A549 (cell line): ENCODE data around the gene TYRP1. TPM values are rescaled to one million over a fixed set of nuclear protein-coding genes. Genes with fewer than 3 reads are reported as not detected.
"Not testable (repeated sequence)": the region's sequence is repeated elsewhere in the genome, so short reads cannot be mapped to it uniquely, and the experiment has no call there.

Source experiments
- ATAC-seq, 2 experiments: fragments of 200-7000 bp in 1 of 2; fragments of >200 bp in 1 of 2; cut with Nextera tagmentation in 1 of 2; cut with Tn5 transposase in 1 of 2; 3 replicates each; pipeline versions ENCODE4 v1.8.0 to v1.9.1; 2018 to 2020; ENCODE audit warnings: mild to moderate bottlenecking in 1 of 2, moderate library complexity in 1 of 2
- CTCF ChIA-PET: fragments of 300-600 bp; sonication (Branson Sonifier 250); formaldehyde crosslinking; extraction: SDS; loops from one replicate; lab custom pipeline; 2021; ENCODE audit warnings: antibody characterized with exemption, inconsistent platforms; lab: Yijun Ruan, JAX
- POLR2A ChIA-PET: fragments of 350-600 bp; formaldehyde crosslinking; extraction: SDS; loops from one replicate; lab custom pipeline; 2021; ENCODE audit warnings: antibody characterized with exemption, inconsistent platforms; lab: Yijun Ruan, JAX
- DNase-seq, 2 experiments: peaks; one replicate each; pipeline versions ENCODE4 v3.0.0 to v3.0.0-alpha.2; 2011 to 2016; ENCODE audit warnings: low read depth in 1 of 2, low spot score in 1 of 2
- FAIRE-seq: peaks from 2 replicates; lab custom pipeline; 2011; peaks lifted over from hg19 to GRCh38; lab: Jason Lieb, UNC
- H3K27ac ChIP-seq, 2 experiments: fragments of >200 bp; sonication (Bioruptor Twin); formaldehyde crosslinking; 3 replicates each; pipeline ENCODE4 v1.5.1; 2016 to 2017
- H3K4me1 ChIP-seq: fragments of >200 bp; sonication (Bioruptor Twin); formaldehyde crosslinking; 3 replicates; pipeline ENCODE4 v1.6.1; 2016
- H3K4me2 ChIP-seq: fragments of >200 bp; sonication (Bioruptor Twin); formaldehyde crosslinking; 3 replicates; pipeline ENCODE4 v1.6.1; 2016
- H3K4me3 ChIP-seq: fragments of >200 bp; sonication (Bioruptor Twin); formaldehyde crosslinking; 3 replicates; pipeline ENCODE4 v1.5.1; 2016
- H3K9me3 ChIP-seq: fragments of >200 bp; sonication (Bioruptor Twin); formaldehyde crosslinking; 3 replicates; pipeline ENCODE4 v1.6.1; 2016
- CBX8 ChIP-seq: fragments of 200-600 bp; sonication (generic); IDR thresholded peaks from 2 replicates; pipeline ENCODE4 v1.6.1; 2016
- CEBPB ChIP-seq, 2 experiments: fragments of >200 bp in 1 of 2; sonication (Bioruptor Twin) in 1 of 2; formaldehyde crosslinking in 1 of 2; IDR thresholded peaks; 2 replicates each; pipeline ENCODE4 v1.6.1; 2012 to 2016
- CHD4 ChIP-seq: fragments of 200-600 bp; sonication (generic); IDR thresholded peaks from 2 replicates; pipeline ENCODE4 v1.6.1; 2016; ENCODE audit warnings: antibody characterized with exemption, mild to moderate bottlenecking, borderline replicate concordance
- EHF ChIP-seq: fragments of 250-450 bp; sonication (Bioruptor Pico); IDR thresholded peaks from 2 replicates; pipeline ENCODE4 v1.5.0; 2020; ENCODE audit warnings: mild to moderate bottlenecking
- EP300 ChIP-seq, 2 experiments: fragments of >200 bp; sonication (Bioruptor Twin); formaldehyde crosslinking; IDR thresholded peaks; 2 replicates in 1 of 2; 3 replicates in 1 of 2; pipeline ENCODE4 v1.6.1; 2016 to 2017
- HEYL ChIP-seq: fragments of 250-450 bp; sonication (Bioruptor Pico); IDR thresholded peaks from 2 replicates; pipeline ENCODE4 v1.8.0; 2021; ENCODE audit warnings: mild to moderate bottlenecking, moderate library complexity
- HOXB13 ChIP-seq: fragments of 250-450 bp; sonication (Bioruptor Pico); IDR thresholded peaks from 2 replicates; pipeline ENCODE4 v1.5.0; 2020; ENCODE audit warnings: low read depth, mild to moderate bottlenecking, moderate library complexity
- KDM1A ChIP-seq: fragments of 200-600 bp; sonication (generic); IDR thresholded peaks from 2 replicates; pipeline ENCODE4 v1.6.1; 2016; ENCODE audit warnings: low read depth, mild to moderate bottlenecking
- KDM5A ChIP-seq: fragments of 200-600 bp; sonication (generic); IDR thresholded peaks from 2 replicates; pipeline ENCODE4 v1.6.1; 2016; ENCODE audit warnings: antibody characterized with exemption, mild to moderate bottlenecking
- MAFK ChIP-seq: fragments of 450-650 bp; IDR thresholded peaks from 2 replicates; pipeline ENCODE4 v1.6.1; 2014; ENCODE audit not compliant: partially characterized antibody
- PHF8 ChIP-seq: fragments of 200-600 bp; sonication (generic); IDR thresholded peaks from 2 replicates; pipeline ENCODE4 v1.6.1; 2016; ENCODE audit warnings: low read depth, mild to moderate bottlenecking, antibody characterized with exemption, moderate library complexity, borderline replicate concordance
- RCOR1 ChIP-seq: fragments of 150-350 bp; IDR thresholded peaks from 2 replicates; pipeline ENCODE4 v1.6.1; 2014; ENCODE audit warnings: antibody characterized with exemption, low read length, low read depth
- REST ChIP-seq: fragments of 200-600 bp; sonication (generic); IDR thresholded peaks from 2 replicates; pipeline ENCODE4 v1.6.1; 2016; ENCODE audit warnings: antibody characterized with exemption, mild to moderate bottlenecking, moderate library complexity
- WGBS: methylation state at CpG from one replicate; pipeline ENCODE4 v1.1.6; 2017; ENCODE audit errors: missing lambda C conversion rate; 5-methylcytosine and 5-hydroxymethylcytosine counted together
- polyA plus RNA-seq, 4 experiments: library from polyadenylated mRNA; depleted of rRNA in 3 of 4; stranded (reverse); fragments of >200 nt; fragmentation: RNase III in 1 of 4; extraction: RNeasy Plus Mini Kit Qiagen cat#74134 plus additional on column Dnase treatment in 1 of 4; gene quantifications; 2 replicates in 3 of 4; 3 replicates in 1 of 4; pipeline ENCODE4 v1.2.3, GENCODE V29; 2011 to 2017
- TF ChIP-seq, protein P1 (sequence below): fragments of >200 bp; sonication (Bioruptor Twin); formaldehyde crosslinking; IDR thresholded peaks from 3 replicates; pipeline ENCODE4 v1.6.1; 2016
- TF ChIP-seq, protein P2 (sequence below): fragments of 250-450 bp; sonication (Bioruptor Pico); IDR thresholded peaks from 2 replicates; pipeline ENCODE4 v1.5.0; 2021; ENCODE audit warnings: mild to moderate bottlenecking, moderate library complexity, borderline replicate concordance
- TF ChIP-seq, protein P3 (sequence below): fragments of 150-350 bp; IDR thresholded peaks from 2 replicates; pipeline ENCODE4 v1.6.1; 2014; ENCODE audit warnings: low read depth, mild to moderate bottlenecking, low read length
- TF ChIP-seq, protein P4 (sequence below): IDR thresholded peaks from 2 replicates; pipeline ENCODE4 v1.6.1; 2012; ENCODE audit warnings: low read depth, borderline replicate concordance

Gene TYRP1
- polyA plus RNA-seq, 2 of the 4 experiments (the other 2 are of a cell fraction) = 0.12 TPM

GRCh38 chr9:12667892-12668291, 25.3 kb upstream of the TYRP1 start (continued):
- TF ChIP-seq, protein P1, sequence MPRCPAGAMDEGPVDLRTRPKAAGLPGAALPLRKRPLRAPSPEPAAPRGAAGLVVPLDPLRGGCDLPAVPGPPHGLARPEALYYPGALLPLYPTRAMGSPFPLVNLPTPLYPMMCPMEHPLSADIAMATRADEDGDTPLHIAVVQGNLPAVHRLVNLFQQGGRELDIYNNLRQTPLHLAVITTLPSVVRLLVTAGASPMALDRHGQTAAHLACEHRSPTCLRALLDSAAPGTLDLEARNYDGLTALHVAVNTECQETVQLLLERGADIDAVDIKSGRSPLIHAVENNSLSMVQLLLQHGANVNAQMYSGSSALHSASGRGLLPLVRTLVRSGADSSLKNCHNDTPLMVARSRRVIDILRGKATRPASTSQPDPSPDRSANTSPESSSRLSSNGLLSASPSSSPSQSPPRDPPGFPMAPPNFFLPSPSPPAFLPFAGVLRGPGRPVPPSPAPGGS = no peak
- TF ChIP-seq, protein P2, sequence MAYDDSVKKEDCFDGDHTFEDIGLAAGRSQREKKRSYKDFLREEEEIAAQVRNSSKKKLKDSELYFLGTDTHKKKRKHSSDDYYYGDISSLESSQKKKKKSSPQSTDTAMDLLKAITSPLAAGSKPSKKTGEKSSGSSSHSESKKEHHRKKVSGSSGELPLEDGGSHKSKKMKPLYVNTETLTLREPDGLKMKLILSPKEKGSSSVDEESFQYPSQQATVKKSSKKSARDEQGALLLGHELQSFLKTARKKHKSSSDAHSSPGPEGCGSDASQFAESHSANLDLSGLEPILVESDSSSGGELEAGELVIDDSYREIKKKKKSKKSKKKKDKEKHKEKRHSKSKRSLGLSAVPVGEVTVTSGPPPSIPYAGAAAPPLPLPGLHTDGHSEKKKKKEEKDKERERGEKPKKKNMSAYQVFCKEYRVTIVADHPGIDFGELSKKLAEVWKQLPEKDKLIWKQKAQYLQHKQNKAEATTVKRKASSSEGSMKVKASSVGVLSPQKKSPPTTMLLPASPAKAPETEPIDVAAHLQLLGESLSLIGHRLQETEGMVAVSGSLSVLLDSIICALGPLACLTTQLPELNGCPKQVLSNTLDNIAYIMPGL = no peak
- TF ChIP-seq HEYL (CRISPR knock-in tag) = no peak
- TF ChIP-seq CBX8 = no peak
- no peak for TF ChIP-seq RCOR1
- no peak for TF ChIP-seq MAFK
- TF ChIP-seq, all 56 proteins: peak for 0

DNA sequence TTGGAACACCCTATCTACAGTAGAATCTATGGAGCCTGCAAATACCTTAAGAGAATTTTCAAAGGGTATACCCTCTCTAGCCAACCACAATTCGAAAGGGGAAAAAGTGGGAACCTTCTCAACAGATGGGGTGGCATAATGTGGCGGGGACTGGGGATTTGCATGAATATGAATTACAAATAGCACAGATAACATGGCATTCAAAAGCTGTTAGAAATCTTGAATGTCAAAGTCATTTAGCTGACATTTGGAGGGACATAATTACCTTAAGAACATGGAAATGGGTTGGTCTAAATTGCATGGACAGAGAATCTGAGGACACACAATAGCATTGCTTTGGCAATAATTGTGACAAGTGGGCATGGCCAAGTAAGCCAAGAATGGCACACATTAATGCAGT, 23.2 kb upstream of the TYRP1 start:
- no peak for TF ChIP-seq CHD4
- no peak for TF ChIP-seq HOXB13
- no peak for TF ChIP-seq CEBPB (IDR thresholded peaks at IDR 0.05)
- TF ChIP-seq EHF (CRISPR knock-in tag) = no peak
- no peak for TF ChIP-seq REST
- TF ChIP-seq KDM5A = no peak
- TF ChIP-seq, protein P2 = no peak
- H3K4me1 ChIP-seq = no peaks in the 10 kb centered on the region
- DNase-seq (no peak), ATAC-seq (no peak), FAIRE-seq (no peak)
- H3K9me3 ChIP-seq = no peaks in the 10 kb centered on the region
- ChIA-PET POLR2A (no interaction called here), CTCF (no interaction called here)
- no peak overlapping the region for H3K4me3 ChIP-seq
- no peak overlapping the region for H3K4me2 ChIP-seq
- 34% methylated on average over 2 of the region's 2 CpGs for WGBS
- no peak overlapping the region for H3K27ac ChIP-seq

GRCh38 chr9:12674961-12675360, 18.2 kb upstream of the TYRP1 start:
- ChIA-PET CTCF (no interaction called here), POLR2A (no interaction called here)
- TF ChIP-seq, protein P3, sequence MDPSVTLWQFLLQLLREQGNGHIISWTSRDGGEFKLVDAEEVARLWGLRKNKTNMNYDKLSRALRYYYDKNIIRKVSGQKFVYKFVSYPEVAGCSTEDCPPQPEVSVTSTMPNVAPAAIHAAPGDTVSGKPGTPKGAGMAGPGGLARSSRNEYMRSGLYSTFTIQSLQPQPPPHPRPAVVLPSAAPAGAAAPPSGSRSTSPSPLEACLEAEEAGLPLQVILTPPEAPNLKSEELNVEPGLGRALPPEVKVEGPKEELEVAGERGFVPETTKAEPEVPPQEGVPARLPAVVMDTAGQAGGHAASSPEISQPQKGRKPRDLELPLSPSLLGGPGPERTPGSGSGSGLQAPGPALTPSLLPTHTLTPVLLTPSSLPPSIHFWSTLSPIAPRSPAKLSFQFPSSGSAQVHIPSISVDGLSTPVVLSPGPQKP = no peak
- TF ChIP-seq, protein P4, sequence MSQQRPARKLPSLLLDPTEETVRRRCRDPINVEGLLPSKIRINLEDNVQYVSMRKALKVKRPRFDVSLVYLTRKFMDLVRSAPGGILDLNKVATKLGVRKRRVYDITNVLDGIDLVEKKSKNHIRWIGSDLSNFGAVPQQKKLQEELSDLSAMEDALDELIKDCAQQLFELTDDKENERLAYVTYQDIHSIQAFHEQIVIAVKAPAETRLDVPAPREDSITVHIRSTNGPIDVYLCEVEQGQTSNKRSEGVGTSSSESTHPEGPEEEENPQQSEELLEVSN = no peak
- TF ChIP-seq PHF8 (no peak), EP300 (IDR thresholded peaks at IDR 0.05) (no peak), KDM1A (no peak)
- TF ChIP-seq, protein P1 = no peak
- no peak for ATAC-seq
- Histone ChIP-seq H3K4me1 (no peaks in the 10 kb centered on the region; the same call in 2 of the 3 replicates), H3K4me2 (no peak overlapping the region), H3K4me3 (no peak overlapping the region), H3K27ac (no peak overlapping the region), H3K9me3 (no peaks in the 10 kb centered on the region)
- 81% methylated on average over 5 of the region's 5 CpGs for WGBS
- FAIRE-seq = no peak
- DNase-seq = no peak

DNA sequence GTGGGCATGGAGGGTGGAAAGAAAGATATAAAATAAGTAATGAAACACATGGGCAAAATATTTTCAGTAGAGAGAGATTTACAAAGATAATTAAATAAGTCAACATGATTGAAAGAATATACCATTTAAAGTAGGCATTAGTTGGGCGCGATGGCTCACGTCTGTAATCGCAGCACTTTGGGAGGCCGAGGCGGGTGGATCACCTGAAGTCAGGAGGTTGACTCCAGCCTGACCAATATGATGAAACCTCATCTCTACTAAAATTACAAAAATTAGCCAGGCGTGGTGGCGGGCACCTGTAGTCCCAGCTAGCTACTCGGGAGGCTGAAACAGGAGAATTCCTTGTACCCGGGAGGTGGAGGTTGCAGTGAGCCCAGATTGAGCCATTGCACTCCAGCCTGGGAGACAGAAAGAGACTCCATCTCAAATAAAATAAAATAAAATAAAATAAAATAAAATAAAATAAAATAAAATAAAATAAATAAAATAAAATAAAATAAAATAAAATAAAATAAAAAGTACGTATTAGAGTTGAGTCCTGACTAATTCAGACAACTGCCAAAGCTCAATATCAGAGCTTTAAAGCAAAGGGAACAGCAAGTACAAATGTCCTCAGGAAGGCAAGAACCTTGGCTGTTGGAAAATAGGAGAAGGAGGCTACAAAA, 15.6 kb upstream of the TYRP1 start:
- POLR2A ChIA-PET, H3K9me3 ChIP-seq, H3K27ac ChIP-seq, H3K4me3 ChIP-seq, FAIRE-seq, DNase-seq, H3K4me2 ChIP-seq, ATAC-seq: not testable (repeated sequence)
- CTCF ChIA-PET = interaction anchor here (0.5 to 0.6 kb wide), 2 partner anchors 15 to 233 kb away, joined by 3 read pairs; no protein-coding TSS in a partner anchor
- 75% methylated on average over 11 of the region's 11 CpGs for WGBS
- peaks cover 16% of the 10 kb centered on the region; the same call in 1 of the 3 replicates for H3K4me1 ChIP-seq
